Adipose tissue (tissue), 3 donors: ENCODE results near the gene XYLT2. TPM values are rescaled to one million over a fixed set of nuclear protein-coding genes. Genes with fewer than 3 reads are reported as not detected.
"Not testable (repeated sequence)": the region's sequence is repeated elsewhere in the genome, so short reads cannot be mapped to it uniquely, and the experiment has no call there.

Experiments used
- H3K27ac ChIP-seq: one replicate; pipeline ENCODE4 v1.5.1; 2013; ENCODE audit warnings: low read depth, low read length
- WGBS, 3 donors: extraction: QIAGEN DNeasy Blood & Tissue Kit; methylation state at CpG; one replicate each; pipeline ENCODE4 v1.1.7; 2013; 5-methylcytosine and 5-hydroxymethylcytosine counted together
- polyA plus RNA-seq, 3 donors: library from polyadenylated mRNA; stranded (reverse); fragments of 200-250 nt; gene quantifications; one replicate each; pipeline ENCODE4 v1.2.3, GENCODE V29; 2013
- donor health status: healthy with polysubstance abuse.
- donor health status: Bipolar disorder and iron deficiency.
- donor health status: healthy.

The XYLT2 gene
- 10 to 100 TPM in 1 of 3 donors, 1 to 10 TPM in 2; 7.9 to 11.6 (median 9.0) TPM for polyA plus RNA-seq

- WGBS, 3 donors = 2 to 3% (median 3%) methylated on average over 74 to 87 of the region's 87 CpGs
- H3K27ac ChIP-seq = no peak within 1 kb of the TSS
Observed at GRCh38 chr17:50345432-50346312, at the start of gene XYLT2. Gene XYLT2, plus strand, starts transcription at chr17:50346126. Its CDS starts 15 bp downstream, at chr17:50346141.

- WGBS, 3 donors = 14 to 24% (median 22%) methylated on average over 7 of the region's 7 CpGs
Observed at GRCh38 chr17:50297407-50297865, 48.5 kb upstream of the XYLT2 start.

GRCh38 chr17:50298018-50298417, 47.9 kb upstream of the XYLT2 start:
- 65 to 73% (median 67%) methylated on average over 11 of the region's 11 CpGs for WGBS, 3 donors

More at GRCh38 chr17:50297407-50297865, 48.5 kb upstream of the XYLT2 start:
- H3K27ac ChIP-seq = no peak overlapping the region

GRCh38 chr17:50299776-50300175, 46.1 kb upstream of the XYLT2 start:
- 84 to 87% (median 87%) methylated on average over 3 of the region's 3 CpGs for WGBS, 3 donors
- no peak overlapping the region for H3K27ac ChIP-seq

More at GRCh38 chr17:50298018-50298417, 47.9 kb upstream of the XYLT2 start:
- no peak overlapping the region for H3K27ac ChIP-seq

GRCh38 chr17:50300824-50301223, 45.1 kb upstream of the XYLT2 start:
- 58 to 66% (median 61%) methylated on average over 1 of the region's 1 CpG for WGBS, 3 donors
- not testable (repeated sequence) for H3K27ac ChIP-seq

- 49 to 62% (median 60%) methylated on average over 9 of the region's 9 CpGs for WGBS, 3 donors
- H3K27ac ChIP-seq = no peak overlapping the region
Observed at GRCh38 chr17:50301891-50302584, 43.9 kb upstream of the XYLT2 start.

GRCh38 chr17:50303051-50303450, 42.9 kb upstream of the XYLT2 start:
- 88 to 93% (median 90%) methylated on average over 11 of the region's 11 CpGs for WGBS, 3 donors
- no peak overlapping the region for H3K27ac ChIP-seq

- WGBS, 3 donors = 86 to 92% (median 89%) methylated on average over 4 of the region's 4 CpGs
- H3K27ac ChIP-seq = no peak overlapping the region
Observed at GRCh38 chr17:50303596-50303995, 42.3 kb upstream of the XYLT2 start.

- 27 to 41% (median 31%) methylated on average over 7 of the region's 7 CpGs for WGBS, 3 donors
- no peak overlapping the region for H3K27ac ChIP-seq
Observed at GRCh38 chr17:50304781-50305404, 41.0 kb upstream of the XYLT2 start.

GRCh38 chr17:50307654-50308053, 38.3 kb upstream of the XYLT2 start:
- H3K27ac ChIP-seq = no peak overlapping the region
- WGBS, 3 donors = 85 to 86% (median 86%) methylated on average over 4 of the region's 4 CpGs

GRCh38 chr17:50308666-50309065, 37.3 kb upstream of the XYLT2 start:
- H3K27ac ChIP-seq = no peak overlapping the region
- WGBS, 3 donors = 79 to 96% (median 87%) methylated on average over 4 of the region's 4 CpGs

GRCh38 chr17:50310455-50311111, 35.3 kb upstream of the XYLT2 start:
- 43 to 49% (median 48%) methylated on average over 3 of the region's 3 CpGs for WGBS, 3 donors

GRCh38 chr17:50311112-50311460, 34.8 kb upstream of the XYLT2 start:
- H3K27ac ChIP-seq = no peak overlapping the region
- 39 to 53% (median 40%) methylated on average over 1 of the region's 1 CpG for WGBS, 3 donors

More at GRCh38 chr17:50310455-50311111, 35.3 kb upstream of the XYLT2 start:
- no peak overlapping the region for H3K27ac ChIP-seq

- 68 to 92% (median 79%) methylated on average over 4 of the region's 4 CpGs for WGBS, 3 donors
- no peak overlapping the region for H3K27ac ChIP-seq
Observed at GRCh38 chr17:50311483-50311882, 34.4 kb upstream of the XYLT2 start.

GRCh38 chr17:50312308-50312707, 33.6 kb upstream of the XYLT2 start:
- WGBS, 3 donors = 59 to 70% (median 62%) methylated on average over 5 of the region's 5 CpGs
- H3K27ac ChIP-seq = no peak overlapping the region

- H3K27ac ChIP-seq = no peak overlapping the region
- 80 to 88% (median 87%) methylated on average over 6 of the region's 6 CpGs for WGBS, 3 donors
Observed at GRCh38 chr17:50314456-50315011, 31.4 kb upstream of the XYLT2 start.

- H3K27ac ChIP-seq = no peak overlapping the region
- WGBS, 3 donors = 62 to 78% (median 69%) methylated on average over 3 of the region's 3 CpGs
Observed at GRCh38 chr17:50316016-50316587, 29.8 kb upstream of the XYLT2 start.

GRCh38 chr17:50316660-50317059, 29.3 kb upstream of the XYLT2 start:
- 83 to 93% (median 92%) methylated on average over 2 of the region's 2 CpGs for WGBS, 3 donors
- H3K27ac ChIP-seq = not testable (repeated sequence)
